HepG2 (cell line): ENCODE measurements around the gene CHEK2. TPM values are rescaled to one million over a fixed set of nuclear protein-coding genes. Genes with fewer than 3 reads are reported as not detected.

Experiments
- CAMTA2 ChIP-seq: sonication (generic); formaldehyde crosslinking; IDR thresholded peaks from 2 replicates; pipeline ENCODE4 v1.4.0; 2020; ENCODE audit warnings: mild to moderate bottlenecking, missing genetic modification reagents, borderline replicate concordance
- CREB1 ChIP-seq, 2 experiments: fragments of 450-650 bp in 1 of 2; IDR thresholded peaks; 2 replicates each; pipeline ENCODE4 v1.6.1; 2016 to 2017; ENCODE audit warnings: control low read depth in 1 of 2, mild to moderate bottlenecking in 1 of 2, missing compliant biosample characterization in 1 of 2, missing genetic modification characterization in 1 of 2
- MIER3 ChIP-seq: IDR thresholded peaks from 2 replicates; pipeline ENCODE4 v1.6.1; 2016; ENCODE audit warnings: missing compliant biosample characterization, borderline replicate concordance
- MZF1 ChIP-seq: sonication (generic); formaldehyde crosslinking; IDR thresholded peaks from 2 replicates; pipeline ENCODE4 v1.8.1; 2023; ENCODE audit warnings: mild to moderate bottlenecking, missing genetic modification reagents, borderline replicate concordance
- NONO ChIP-seq, 2 experiments: fragments of 450-650 bp in 1 of 2; sonication (generic) in 1 of 2; formaldehyde crosslinking in 1 of 2; IDR thresholded peaks in 1 of 2; conservative IDR thresholded peaks in 1 of 2; 2 replicates each; pipeline versions ENCODE4 v1.6.1 to v1.8.0; 2017 to 2022; ENCODE audit warnings: mild to moderate bottlenecking in 1 of 2, missing genetic modification reagents in 1 of 2, moderate library complexity in 1 of 2
- SAFB2 ChIP-seq: sonication (generic); formaldehyde crosslinking; IDR thresholded peaks from 2 replicates; pipeline ENCODE4 v1.5.1; 2020; ENCODE audit warnings: missing genetic modification reagents, low read depth, mild to moderate bottlenecking, borderline replicate concordance
- SALL2 ChIP-seq: sonication (generic); formaldehyde crosslinking; IDR thresholded peaks from 2 replicates; pipeline ENCODE4 v1.8.1; 2023; ENCODE audit warnings: mild to moderate bottlenecking, missing genetic modification reagents, inconsistent platforms
- SMAD3 ChIP-seq: sonication (generic); formaldehyde crosslinking; IDR thresholded peaks from 2 replicates; pipeline ENCODE4 v1.4.0; 2020; ENCODE audit warnings: missing genetic modification reagents
- SOX5 ChIP-seq: IDR thresholded peaks from 2 replicates; pipeline ENCODE4 v1.6.1; 2016; ENCODE audit warnings: borderline replicate concordance
- TBX2 ChIP-seq: sonication (generic); formaldehyde crosslinking; IDR thresholded peaks from 2 replicates; pipeline ENCODE4 v1.5.0; 2020; ENCODE audit warnings: missing genetic modification reagents, mild to moderate bottlenecking, borderline replicate concordance
- TGIF2 ChIP-seq: IDR thresholded peaks from 2 replicates; pipeline ENCODE4 v1.6.1; 2016; ENCODE audit warnings: control low read depth, missing compliant biosample characterization
- THAP11 ChIP-seq: IDR thresholded peaks from 2 replicates; pipeline ENCODE4 v1.6.1; 2016; ENCODE audit warnings: missing biosample characterization, missing genetic modification reagents
- YEATS2 ChIP-seq: sonication (generic); formaldehyde crosslinking; IDR thresholded peaks from 2 replicates; pipeline ENCODE4 v1.4.0; 2020; ENCODE audit warnings: missing genetic modification reagents, borderline replicate concordance
- YEATS4 ChIP-seq: sonication (generic); formaldehyde crosslinking; IDR thresholded peaks from 2 replicates; pipeline ENCODE4 v1.4.0; 2020; ENCODE audit warnings: missing genetic modification reagents, borderline replicate concordance
- ZBTB7B ChIP-seq: sonication (generic); formaldehyde crosslinking; IDR thresholded peaks from 2 replicates; pipeline ENCODE4 v1.4.0; 2020; ENCODE audit warnings: missing genetic modification reagents
- ZFY ChIP-seq: sonication (generic); formaldehyde crosslinking; IDR thresholded peaks from 2 replicates; pipeline ENCODE4 v1.4.0; 2020; ENCODE audit warnings: missing genetic modification reagents
- ZNF672 ChIP-seq: sonication (generic); formaldehyde crosslinking; IDR thresholded peaks from 2 replicates; pipeline ENCODE4 v1.8.1; 2022; ENCODE audit warnings: missing genetic modification reagents
- polyA plus RNA-seq, 8 experiments: library from polyadenylated mRNA; depleted of rRNA in 3 of 8; stranded (reverse) in 7 of 8; unstranded in 1 of 8; fragments of >200 nt; fragmentation: Illumina TruSeq in 4 of 8; extraction: Trizol in 4 of 8; gene quantifications; 2 replicates each; pipeline versions ENCODE4 v1.2.1 to v1.2.3, GENCODE V29; 2011 to 2016; ENCODE audit warnings: low read depth in 4 of 8, missing spikeins in 1 of 8, mixed read lengths in 1 of 8; ENCODE audit not compliant: insufficient read depth in 1 of 8
- total RNA-seq, 5 experiments: library from RNA; depleted of rRNA; stranded (reverse); fragments of >200 nt; fragmentation: Illumina TruSeq; extraction: Trizol; gene quantifications; 2 replicates each; pipeline ENCODE4 v1.2.3, GENCODE V29; 2016; ENCODE audit warnings: low read depth in 1 of 5
- TF ChIP-seq, protein P1 (sequence below): sonication (generic); formaldehyde crosslinking; IDR thresholded peaks from 2 replicates; pipeline ENCODE4 v1.4.0; 2020; ENCODE audit warnings: missing genetic modification reagents
- TF ChIP-seq, protein P2 (sequence below): sonication (generic); formaldehyde crosslinking; IDR thresholded peaks from 2 replicates; pipeline ENCODE4 v1.5.0; 2020; ENCODE audit warnings: mild to moderate bottlenecking, missing genetic modification reagents
- TF ChIP-seq, protein P3 (sequence below): sonication (generic); formaldehyde crosslinking; IDR thresholded peaks from 2 replicates; pipeline ENCODE4 v1.4.0; 2020; ENCODE audit warnings: missing genetic modification reagents
- TF ChIP-seq, protein P4 (sequence below), 2 experiments: sonication (generic) in 1 of 2; formaldehyde crosslinking in 1 of 2; IDR thresholded peaks; 2 replicates each; pipeline versions ENCODE4 v1.5.1 to v1.6.1; 2011 to 2020; ENCODE audit warnings: borderline replicate concordance in 1 of 2, low read depth in 1 of 2, low read length in 1 of 2, mild to moderate bottlenecking in 1 of 2, missing genetic modification reagents in 1 of 2, moderate library complexity in 1 of 2

Gene CHEK2
- total and polyA plus RNA-seq, 2 of the 13 experiments (the other 11 are each of a cell fraction or from before 2014, with no cell fraction given) = 27.0 to 40.5 TPM

DNA sequence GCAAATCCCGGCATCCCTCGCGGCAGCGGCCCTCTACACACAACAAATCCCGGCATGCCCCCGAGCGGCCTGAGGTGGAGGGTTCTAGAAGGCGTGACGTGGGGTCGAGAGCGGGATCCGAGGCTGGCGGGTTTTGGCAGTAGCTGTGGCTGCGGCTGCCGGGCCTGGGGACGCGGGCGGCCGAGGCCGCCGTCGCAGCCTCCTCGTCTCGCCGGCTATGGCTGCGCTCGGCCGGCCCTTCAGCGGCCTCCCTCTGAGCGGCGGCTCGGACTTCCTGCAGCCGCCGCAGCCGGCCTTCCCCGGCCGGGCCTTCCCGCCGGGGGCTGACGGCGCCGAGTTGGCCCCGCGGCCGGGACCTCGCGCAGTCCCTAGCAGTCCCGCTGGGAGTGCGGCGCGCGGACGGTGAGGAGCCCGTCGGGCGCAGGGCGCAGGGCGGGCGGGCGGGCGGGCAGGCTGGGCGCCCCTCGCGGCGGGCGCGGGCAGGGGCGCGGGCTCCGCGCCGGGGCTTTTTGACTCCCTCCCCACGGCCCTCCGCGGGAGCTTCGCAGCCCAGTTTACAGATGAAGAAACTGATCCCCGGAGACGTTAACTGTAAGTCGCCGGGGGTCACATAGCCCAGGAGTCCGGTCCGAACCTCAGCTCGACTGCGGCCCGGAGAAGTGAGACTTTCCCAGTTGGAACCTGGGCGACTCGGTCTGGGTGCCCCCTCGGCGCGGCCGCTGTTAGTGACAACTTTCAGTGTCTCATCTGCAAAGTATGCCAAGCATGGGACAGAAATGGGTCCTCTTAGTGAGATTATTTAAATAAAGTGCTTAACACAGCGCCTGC is 31.2 kb upstream of the CHEK2 start, which contains the start of gene CCDC117 (continued):
- TF ChIP-seq SOX5 (CRISPR knock-in tag) (peak; percentile 47; the same call in 1 of the 2 replicates), YEATS4 (CRISPR knock-in tag) (peak; percentile 78; the same call in 1 of the 2 replicates), ZBTB7B (CRISPR knock-in tag) (peak; percentile 43; the same call in 1 of the 2 replicates), ZNF672 (no peak), MIER3 (peak; percentile 82; the same call in 1 of the 2 replicates), YEATS2 (CRISPR knock-in tag) (peak; percentile 84), TBX2 (peak; percentile 42; the same call in 1 of the 2 replicates), CAMTA2 (CRISPR knock-in tag) (0 out of 2 replicates have a peak, but pooled peaks have one; percentile 18), SMAD3 (CRISPR knock-in tag) (peak; percentile 74; the same call in 1 of the 2 replicates), ZFY (CRISPR knock-in tag) (peak; percentile 96), CREB1 (IDR thresholded peaks at IDR 0.05) (peak; percentile 74), CREB1 (CRISPR knock-in tag; IDR thresholded peaks at IDR 0.05) (peak; percentile 92; the same call in 1 of the 2 replicates), NONO (IDR thresholded peaks at IDR 0.05) (no peak), NONO (CRISPR knock-in tag; conservative IDR thresholded peaks at IDR 0.05) (peak; percentile 47; the same call in 1 of the 2 replicates), SALL2 (CRISPR knock-in tag) (peak; percentile 92), TGIF2 (CRISPR knock-in tag) (no peak; the same call in 1 of the 2 replicates), MZF1 (no peak), THAP11 (CRISPR knock-in tag) (peak; percentile 99), SAFB2 (CRISPR knock-in tag) (no peak; the same call in 1 of the 2 replicates)
- TF ChIP-seq, protein P1, sequence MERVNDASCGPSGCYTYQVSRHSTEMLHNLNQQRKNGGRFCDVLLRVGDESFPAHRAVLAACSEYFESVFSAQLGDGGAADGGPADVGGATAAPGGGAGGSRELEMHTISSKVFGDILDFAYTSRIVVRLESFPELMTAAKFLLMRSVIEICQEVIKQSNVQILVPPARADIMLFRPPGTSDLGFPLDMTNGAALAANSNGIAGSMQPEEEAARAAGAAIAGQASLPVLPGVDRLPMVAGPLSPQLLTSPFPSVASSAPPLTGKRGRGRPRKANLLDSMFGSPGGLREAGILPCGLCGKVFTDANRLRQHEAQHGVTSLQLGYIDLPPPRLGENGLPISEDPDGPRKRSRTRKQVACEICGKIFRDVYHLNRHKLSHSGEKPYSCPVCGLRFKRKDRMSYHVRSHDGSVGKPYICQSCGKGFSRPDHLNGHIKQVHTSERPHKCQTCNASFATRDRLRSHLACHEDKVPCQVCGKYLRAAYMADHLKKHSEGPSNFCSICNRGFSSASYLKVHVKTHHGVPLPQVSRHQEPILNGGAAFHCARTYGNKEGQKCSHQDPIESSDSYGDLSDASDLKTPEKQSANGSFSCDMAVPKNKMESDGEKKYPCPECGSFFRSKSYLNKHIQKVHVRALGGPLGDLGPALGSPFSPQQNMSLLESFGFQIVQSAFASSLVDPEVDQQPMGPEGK (CRISPR knock-in tag) = peak; percentile 23
- TF ChIP-seq, protein P2, sequence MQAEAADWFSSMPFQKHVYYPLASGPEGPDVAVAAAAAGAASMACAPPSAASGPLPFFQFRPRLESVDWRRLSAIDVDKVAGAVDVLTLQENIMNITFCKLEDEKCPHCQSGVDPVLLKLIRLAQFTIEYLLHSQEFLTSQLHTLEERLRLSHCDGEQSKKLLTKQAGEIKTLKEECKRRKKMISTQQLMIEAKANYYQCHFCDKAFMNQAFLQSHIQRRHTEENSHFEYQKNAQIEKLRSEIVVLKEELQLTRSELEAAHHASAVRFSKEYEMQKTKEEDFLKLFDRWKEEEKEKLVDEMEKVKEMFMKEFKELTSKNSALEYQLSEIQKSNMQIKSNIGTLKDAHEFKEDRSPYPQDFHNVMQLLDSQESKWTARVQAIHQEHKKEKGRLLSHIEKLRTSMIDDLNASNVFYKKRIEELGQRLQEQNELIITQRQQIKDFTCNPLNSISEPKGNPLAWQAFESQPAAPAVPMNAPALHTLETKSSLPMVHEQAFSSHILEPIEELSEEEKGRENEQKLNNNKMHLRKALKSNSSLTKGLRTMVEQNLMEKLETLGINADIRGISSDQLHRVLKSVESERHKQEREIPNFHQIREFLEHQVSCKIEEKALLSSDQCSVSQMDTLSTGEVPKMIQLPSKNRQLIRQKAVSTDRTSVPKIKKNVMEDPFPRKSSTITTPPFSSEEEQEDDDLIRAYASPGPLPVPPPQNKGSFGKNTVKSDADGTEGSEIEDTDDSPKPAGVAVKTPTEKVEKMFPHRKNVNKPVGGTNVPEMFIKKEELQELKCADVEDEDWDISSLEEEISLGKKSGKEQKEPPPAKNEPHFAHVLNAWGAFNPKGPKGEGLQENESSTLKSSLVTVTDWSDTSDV (CRISPR knock-in tag) = no peak
- TF ChIP-seq, protein P3, sequence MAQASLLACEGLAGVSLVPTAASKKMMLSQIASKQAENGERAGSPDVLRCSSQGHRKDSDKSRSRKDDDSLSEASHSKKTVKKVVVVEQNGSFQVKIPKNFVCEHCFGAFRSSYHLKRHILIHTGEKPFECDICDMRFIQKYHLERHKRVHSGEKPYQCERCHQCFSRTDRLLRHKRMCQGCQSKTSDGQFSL (CRISPR knock-in tag) = no peak
- TF ChIP-seq, protein P4, sequence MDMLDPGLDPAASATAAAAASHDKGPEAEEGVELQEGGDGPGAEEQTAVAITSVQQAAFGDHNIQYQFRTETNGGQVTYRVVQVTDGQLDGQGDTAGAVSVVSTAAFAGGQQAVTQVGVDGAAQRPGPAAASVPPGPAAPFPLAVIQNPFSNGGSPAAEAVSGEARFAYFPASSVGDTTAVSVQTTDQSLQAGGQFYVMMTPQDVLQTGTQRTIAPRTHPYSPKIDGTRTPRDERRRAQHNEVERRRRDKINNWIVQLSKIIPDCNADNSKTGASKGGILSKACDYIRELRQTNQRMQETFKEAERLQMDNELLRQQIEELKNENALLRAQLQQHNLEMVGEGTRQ (IDR thresholded peaks at IDR 0.05; ENCODE audit: low read depth, low read length) = no peak
- TF ChIP-seq, protein P4 (CRISPR knock-in tag; IDR thresholded peaks at IDR 0.05; ENCODE audit: borderline replicate concordance) = no peak
